Spleen (tissue), 7 donors: ENCODE data around the gene ZC3H12C.

Source experiments
- POLR2A ChIP-seq, 3 donors: fragments of 450-650 bp; IDR thresholded peaks; one replicate each; pipeline ENCODE4 v1.5.1; 2017; ENCODE audit warnings: antibody characterized with exemption in 3 of 3, mild to moderate bottlenecking in 1 of 3
- POLR2AphosphoS5 ChIP-seq, 3 donors: sonication (generic); formaldehyde crosslinking; IDR thresholded peaks; one replicate each; pipeline ENCODE4 v1.5.1; 2017; ENCODE audit warnings: antibody characterized with exemption in 3 of 3
- TF ChIP-seq, protein P1 (sequence below), 11 experiments: fragments of 200-600 bp in 7 of 11; fragments of 450-650 bp in 4 of 11; sonication (generic) in 4 of 11; IDR thresholded peaks in 8 of 11; conservative IDR thresholded peaks in 3 of 11; 1 replicate in 7 of 11; 2 replicates in 4 of 11; pipeline versions ENCODE4 v1.4.0 to v1.8.0; 2016 to 2021; ENCODE audit warnings: antibody characterized with exemption in 11 of 11, inconsistent platforms in 4 of 11, mild to moderate bottlenecking in 1 of 11
- donor health status: DM: no; HTN: no; CAD: no; lungs with moderate emphysema.
- donor health status: DM: no; HTN: no; CAD: no.
- donor health status: DM: no; HTN: no; CAD: no.

DNA sequence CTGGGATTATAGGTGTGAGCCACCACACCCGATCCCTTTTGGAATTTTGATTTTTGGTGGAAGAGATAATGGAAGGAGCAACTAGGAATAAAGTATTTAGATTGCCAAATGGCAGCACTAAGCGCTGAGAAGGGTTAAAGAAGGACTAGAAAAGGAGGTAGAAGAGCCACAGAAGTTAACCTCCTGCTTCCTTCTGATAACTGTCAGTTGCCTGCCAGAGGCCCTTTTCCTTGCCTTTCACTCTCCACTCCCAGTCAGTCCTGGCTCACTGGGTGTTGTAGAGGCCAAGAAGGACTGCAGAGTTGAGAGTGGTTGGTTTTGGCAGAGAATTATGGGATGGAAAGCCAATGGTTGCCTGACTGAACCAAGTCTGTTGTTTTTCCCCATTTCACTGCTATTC is 19.3 kb downstream of the ZC3H12C start:
- TF ChIP-seq, protein P1, sequence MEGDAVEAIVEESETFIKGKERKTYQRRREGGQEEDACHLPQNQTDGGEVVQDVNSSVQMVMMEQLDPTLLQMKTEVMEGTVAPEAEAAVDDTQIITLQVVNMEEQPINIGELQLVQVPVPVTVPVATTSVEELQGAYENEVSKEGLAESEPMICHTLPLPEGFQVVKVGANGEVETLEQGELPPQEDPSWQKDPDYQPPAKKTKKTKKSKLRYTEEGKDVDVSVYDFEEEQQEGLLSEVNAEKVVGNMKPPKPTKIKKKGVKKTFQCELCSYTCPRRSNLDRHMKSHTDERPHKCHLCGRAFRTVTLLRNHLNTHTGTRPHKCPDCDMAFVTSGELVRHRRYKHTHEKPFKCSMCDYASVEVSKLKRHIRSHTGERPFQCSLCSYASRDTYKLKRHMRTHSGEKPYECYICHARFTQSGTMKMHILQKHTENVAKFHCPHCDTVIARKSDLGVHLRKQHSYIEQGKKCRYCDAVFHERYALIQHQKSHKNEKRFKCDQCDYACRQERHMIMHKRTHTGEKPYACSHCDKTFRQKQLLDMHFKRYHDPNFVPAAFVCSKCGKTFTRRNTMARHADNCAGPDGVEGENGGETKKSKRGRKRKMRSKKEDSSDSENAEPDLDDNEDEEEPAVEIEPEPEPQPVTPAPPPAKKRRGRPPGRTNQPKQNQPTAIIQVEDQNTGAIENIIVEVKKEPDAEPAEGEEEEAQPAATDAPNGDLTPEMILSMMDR (IDR thresholded peaks at IDR 0.05 in 8 of 11, conservative IDR thresholded peaks at IDR 0.05 in 3 of 11) = no peak
- TF ChIP-seq POLR2A (IDR thresholded peaks at IDR 0.05) (no peak), POLR2AphosphoS5 (IDR thresholded peaks at IDR 0.05) (no peak)
